Fibroblast of skin of abdomen (primary cell): ENCODE results near the gene HSP90AA1.
"Not testable (repeated sequence)": the region's sequence is repeated elsewhere in the genome, so short reads cannot be mapped to it uniquely, and the experiment has no call there.

Source experiments
- DNase-seq: peaks from one replicate; pipeline ENCODE4 v3.0.0-alpha.2; 2013

The HSP90AA1 gene

DNA sequence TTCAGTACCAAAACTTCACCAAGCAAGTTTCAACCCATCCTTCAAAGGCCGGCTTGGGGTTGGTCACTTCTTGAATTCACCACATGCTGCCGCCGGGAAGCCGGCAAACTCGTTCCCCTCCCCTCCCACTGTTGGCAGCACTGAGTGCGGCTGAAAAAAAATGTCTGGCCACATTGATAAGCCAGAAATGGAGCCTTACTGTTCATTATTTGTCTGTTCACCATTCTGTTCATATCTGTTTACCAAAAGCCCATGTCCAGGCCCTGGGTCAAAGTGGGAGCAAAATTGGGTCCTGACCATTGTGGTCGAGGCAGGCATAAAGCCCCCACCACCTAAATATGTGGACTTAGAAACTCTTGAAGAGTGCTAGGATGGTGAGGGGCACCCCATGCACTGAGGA lies 7.3 kb upstream of the HSP90AA1 start:
- DNase-seq: no peak

DNA sequence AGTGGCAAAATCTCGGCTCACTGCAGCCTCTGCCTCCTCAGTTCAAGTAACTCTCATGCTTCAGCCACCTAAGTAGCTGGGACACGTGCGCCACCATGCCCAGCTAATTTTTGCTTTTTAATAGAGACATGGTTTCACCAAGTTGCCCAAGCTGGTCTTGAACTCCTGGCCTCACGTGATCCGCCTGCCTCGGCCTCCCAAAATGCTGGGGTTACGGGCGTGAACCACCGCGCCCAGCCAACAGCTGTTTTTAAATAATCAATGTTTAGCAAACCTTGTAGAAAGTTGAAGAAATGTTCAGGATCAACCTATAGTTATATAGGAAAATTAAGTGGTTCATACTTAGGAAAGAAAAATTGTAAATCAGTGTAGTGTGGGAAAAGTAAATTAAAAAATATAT lies 6.0 kb upstream of the HSP90AA1 start:
- no peak for DNase-seq

DNA sequence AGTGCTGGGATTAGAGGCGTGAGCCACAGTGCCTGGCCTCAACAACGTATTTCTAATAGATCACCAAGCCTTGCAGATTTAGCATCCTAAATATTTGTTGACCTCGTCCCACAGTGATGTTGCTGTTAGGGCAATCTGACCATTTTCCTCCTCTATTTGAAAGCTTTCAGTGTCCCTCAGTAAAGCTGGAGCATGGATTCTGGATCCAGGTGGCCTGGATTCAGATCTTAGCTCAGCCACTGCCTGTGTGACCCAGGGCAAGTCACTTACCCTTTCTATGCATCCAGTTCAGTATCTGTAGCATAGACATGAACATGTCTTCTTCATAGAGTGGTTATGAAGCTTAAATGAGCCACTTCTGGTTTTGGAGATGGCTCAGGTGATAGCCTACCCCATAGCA lies 3.9 kb upstream of the HSP90AA1 start:
- no peak for DNase-seq

DNA sequence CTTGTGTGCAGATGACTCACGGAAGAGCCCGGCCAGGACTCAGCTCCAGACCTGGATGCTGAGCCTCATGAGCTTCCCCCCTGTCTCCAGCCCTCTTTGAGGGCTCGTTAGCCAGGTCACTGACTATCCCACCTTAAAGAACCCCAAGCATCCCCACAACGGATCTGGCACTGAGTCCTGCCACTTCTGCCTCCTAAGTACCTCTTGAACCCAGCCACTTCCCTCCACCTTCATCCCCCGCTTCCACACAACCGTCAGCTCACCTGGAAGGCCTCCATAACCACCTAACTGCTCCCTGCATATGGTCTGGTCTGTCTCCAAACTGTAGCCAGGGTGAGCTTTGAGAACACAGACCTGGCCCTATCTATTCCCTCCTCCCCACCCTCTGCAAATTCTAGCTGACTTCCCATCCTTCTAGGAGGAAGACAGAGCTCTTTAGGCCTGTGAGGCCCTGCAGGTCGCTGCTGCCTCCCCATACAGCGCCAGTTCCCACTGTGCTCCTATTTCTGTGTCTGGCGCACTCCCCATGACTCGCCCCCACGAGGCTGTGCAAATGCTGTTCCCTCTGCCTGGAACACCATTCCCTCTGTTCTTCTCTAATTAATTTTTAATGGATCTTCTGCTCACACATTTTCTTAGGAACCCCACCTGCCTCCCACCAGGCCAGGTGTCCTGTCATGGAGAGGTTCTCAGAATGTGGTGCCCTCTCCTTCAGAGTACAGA lies 2.9 kb upstream of the HSP90AA1 start:
- DNase-seq: no peak

DNA sequence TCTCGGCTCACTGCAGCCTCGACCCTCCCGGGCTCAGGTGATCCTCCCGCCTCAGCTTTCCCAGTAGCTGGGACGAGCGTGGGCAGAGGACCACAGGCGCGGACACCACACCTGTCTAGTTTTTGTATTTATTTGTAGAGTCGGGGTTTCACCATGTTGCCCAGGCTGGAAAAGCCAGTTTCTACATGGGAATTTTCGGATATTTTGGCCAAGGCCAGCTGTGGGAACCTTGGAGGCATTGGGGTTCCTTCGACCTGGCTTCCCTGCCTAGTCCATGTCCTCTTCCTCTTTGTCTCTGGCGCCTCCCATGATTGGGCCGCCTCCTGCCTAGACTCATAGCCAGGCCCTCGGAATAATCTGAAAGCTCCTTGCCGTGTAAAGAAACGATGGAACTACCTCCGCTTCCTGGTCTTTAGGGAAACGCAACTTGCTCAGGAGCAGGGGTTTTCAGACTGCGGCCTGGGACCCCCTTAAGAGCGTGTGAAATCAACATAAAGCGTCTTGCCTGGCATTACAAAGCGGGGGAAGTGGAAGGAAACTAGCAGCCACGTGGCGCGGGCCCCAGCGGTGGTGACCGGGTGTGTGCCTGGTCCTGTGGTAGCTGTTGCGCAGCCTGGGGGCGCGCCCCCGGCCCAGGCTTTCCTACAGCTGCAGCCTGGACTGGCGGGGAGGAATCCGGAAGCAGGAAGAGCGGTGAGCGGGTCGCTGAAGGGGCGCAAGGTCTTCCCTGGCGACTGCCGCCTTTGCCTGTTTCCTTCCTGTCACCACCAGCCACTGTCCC lies 1.4 kb upstream of the HSP90AA1 start:
- peak; percentile 36 for DNase-seq

DNA sequence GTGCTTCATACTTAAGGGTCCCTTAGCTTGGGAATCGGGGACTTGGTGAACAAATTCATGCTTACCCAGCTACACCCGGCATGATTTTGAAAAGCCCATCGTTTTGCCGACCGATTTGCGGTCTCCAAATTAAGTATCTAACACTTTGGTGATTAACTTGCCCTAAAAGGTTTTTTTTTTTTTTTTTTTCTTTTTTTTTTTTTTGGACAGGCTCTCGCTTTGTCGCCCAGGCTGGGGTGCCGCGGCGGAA lies 843 bp upstream of the HSP90AA1 start:
- DNase-seq: no peak

DNA sequence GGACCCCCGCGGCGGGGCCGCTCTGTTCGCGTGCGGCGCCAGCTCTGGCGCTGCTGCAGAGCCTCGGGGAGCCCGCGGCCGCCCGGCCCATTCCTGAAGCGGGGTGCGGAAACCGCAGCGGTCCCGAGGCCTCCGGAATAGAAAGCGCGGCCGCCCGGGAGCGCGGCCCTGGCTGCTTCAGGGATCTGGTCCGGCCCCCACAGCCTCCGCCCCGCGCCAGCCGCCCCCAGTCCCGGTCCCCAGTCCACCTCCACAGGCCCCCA lies 204 bp downstream of the HSP90AA1 start:
- DNase-seq: no peak

DNA sequence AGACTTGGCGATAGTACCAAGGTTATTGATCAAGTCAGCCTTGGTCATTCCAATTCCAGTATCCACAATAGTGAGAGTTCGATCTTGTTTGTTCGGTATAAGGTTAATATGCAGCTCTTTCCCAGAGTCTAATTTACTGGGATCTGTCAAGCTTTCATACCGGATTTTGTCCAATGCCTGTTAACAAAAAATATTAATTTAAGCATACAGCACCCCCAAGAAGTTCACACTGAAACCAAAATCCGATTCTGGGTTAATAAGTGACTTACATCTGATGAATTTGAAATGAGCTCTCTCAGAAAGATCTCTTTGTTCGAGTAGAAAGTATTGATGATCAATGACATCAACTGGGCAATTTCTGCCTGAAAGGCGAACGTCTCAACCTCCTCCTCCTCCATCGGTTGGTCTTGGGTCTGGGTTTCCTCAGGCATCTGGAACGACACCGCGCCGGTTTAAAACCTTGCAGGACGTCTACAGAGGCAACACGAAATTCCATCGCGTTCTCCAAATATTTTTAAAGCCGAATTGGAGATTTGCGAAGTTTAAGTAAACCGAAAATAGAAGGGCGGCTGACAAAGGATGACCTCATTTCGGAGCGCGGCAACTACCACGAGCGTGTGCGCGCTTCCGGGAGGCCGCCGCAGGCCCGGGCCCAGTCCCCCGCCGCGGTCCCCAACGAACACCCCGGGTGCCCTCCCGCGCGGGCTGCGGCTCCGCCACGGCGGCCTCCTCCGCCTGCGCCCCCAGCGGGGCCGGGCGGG lies 716 bp downstream of the HSP90AA1 start:
- peak; percentile 52 for DNase-seq

DNA sequence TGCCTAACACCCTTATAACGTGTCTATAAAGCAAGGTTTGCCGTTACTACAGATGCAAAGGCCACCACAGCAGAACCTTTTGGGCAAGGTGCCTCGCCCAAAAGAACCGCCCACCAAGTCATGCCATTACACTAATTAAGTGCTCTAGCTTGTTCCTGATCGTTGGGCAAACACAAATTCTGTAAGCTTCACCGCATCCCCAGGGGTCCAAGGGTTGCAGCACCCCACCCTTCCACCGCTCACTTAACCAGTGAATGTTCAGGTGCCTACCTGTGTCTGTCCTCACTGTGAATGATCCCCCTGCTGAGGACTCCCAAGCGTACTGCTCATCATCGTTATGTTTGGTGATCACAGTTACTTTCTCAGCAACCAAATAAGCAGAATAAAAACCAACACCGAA lies 1.4 kb downstream of the HSP90AA1 start:
- DNase-seq: no peak

DNA sequence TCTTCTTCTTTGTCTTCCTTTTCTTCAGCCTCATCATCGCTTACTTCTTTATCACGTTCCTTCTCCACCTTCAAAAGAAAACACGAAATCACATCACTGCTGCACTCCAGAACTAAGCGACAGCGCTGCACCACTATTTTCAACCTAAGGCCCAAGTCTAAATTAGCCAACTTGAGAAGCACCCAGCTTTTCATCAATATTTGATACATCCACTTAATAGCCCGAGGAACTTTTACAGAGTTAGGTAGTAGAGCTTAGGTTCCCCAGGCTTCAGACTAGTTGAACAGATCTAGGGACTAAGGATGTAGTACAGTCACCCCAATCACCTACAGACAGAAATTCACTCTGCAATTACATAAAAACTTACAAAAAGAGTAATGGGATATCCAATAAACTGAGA lies 1.9 kb downstream of the HSP90AA1 start:
- DNase-seq: no peak

DNA sequence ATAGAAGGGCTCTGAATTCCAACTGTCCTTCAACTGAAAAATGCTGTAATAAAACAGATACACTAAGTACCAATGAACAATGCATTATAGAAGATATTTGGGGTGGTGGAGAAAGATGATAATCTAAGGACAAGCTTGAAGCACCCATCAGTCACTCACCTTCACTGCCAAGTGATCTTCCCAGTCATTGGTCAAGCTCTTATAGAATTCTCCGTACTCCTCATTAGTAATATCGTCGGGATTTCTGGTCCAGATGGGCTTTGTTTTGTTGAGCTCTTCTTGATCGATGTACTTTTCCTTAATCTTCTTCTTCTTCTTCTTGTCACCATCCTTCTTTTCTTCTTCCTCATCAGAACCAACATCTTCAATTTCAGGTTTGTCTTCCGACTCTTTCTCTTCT lies 2.3 kb downstream of the HSP90AA1 start:
- DNase-seq: not testable (repeated sequence)

DNA sequence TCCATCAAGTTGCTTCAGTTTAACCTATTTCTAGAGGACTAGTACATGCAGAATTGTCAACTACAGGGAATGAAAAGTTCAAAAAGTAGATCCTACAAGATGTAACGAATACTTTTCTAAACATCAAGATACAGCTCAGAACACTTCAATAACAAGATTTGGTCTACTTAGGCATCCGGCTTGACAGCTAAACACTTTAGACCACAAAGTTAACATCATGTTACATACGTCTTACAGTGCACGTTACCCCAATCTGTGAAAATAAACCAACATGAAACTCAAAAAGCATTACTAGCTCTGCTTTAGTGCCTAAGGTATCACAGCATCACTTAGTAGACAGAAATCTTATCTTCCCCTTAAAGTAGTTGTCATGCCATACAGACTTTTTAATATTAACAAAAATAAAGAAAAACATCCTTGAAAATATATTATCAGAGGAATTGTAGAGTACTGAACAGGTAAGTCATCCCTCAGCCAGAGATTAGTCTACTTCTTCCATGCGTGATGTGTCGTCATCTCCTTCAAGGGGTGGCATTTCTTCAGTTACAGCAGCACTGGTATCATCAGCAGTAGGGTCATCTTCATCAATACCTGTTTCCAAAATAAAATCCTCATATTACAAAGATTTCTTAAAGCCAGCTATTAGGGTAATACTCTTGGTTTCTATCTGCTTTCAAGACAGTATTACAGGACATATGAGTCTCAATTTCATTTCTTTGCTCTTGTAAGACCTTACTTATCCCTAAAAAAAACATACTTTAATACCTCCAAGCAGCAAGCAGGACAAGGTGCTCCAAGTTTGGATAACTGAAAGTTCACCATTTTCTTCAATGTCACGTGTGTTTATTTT lies 5.4 kb downstream of the HSP90AA1 start:
- no peak for DNase-seq

DNA sequence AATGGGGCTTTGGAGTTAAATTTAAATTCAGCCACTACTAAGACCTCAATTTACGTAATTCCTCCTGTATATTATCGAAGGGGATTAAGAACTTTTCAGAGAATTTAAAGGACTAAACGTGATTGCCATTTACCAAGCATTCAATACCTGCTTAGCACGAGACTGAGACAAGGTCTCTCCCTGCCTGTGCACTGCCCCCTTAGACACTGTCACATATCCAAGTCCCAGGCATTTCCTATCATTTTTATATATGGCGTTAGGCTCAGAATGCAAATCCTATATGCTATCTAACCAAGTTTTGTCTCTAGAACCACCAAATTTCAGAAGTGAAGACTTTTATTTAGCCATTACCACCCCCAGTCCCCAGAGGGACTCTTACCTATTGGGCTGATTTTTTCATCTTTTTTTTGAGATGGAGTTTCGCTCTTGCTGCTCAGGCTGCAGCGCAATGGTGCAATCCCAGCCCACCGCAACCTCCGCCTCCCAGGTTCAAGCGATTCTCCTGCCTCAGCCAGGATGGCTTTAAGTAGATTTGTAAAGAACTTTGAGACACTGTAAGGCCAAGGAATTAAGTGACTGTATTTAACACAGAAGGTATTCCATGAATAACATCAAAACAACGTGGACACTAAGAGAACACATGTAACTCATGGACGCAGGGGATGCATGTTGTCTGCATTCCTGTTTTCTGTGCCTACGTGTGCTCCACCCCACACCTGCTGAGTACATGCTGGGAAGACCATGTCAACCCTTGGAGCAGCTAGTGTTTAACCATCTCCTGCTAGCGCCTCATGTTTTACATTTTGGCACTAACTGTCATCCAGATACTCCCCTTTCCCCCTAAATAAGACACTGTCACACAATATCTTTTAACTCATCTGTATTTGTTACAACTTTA lies 6.4 kb downstream of the HSP90AA1 start:
- no peak for DNase-seq

DNA sequence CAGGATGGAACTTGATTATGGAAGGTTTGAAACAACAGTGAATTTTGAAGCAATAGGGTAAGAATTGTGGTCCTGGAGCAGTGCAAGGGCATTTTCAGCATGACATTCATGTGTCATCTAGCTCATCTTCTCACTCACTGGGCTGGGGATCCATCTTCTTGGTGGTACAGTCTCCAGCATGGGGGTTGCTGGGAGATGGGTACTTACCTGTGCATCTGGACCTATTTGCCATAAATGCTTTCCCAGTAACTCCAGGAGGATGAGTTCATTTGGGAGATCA lies 7.2 kb downstream of the HSP90AA1 start:
- no peak for DNase-seq

DNA sequence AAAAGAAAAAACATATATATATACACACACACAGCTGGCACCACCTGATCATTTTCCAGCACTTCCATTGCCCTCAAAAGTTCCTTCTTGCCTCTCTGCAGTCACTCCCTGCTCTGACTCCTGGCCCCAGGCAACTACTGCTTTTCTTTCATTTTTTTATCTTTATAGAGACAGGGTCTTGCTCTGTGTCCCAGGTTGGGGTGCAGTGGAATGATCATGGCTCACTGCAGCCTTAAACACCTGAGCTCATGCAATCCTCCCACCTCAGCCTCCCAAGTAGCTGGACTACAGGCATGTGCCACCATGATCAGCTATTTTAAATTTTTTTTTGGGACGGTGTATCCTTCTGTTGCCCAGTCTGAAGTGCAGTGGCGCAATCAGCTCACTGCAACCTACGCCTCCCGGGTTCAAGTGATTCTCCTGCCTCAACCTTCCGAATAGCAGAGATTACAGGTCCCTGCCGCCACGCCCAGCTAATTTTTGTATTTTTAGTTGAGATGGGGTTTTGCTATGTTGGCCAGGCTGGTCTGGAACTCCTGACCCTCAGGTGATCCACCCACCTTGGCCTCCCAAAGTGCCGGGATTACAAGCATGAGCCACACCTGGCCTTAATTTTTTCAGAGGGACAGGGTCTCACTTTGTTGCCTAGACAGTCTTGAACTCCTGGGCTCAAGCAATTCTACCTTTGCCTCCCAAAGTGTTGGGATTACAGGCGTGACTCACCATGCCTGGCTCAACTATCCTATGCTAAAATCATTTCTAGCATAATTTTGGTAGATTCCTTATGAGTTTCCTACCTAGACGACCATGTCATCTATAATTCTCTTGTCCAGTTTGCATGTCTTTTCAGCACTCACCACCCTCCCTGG lies 7.8 kb downstream of the HSP90AA1 start:
- DNase-seq: no peak

DNA sequence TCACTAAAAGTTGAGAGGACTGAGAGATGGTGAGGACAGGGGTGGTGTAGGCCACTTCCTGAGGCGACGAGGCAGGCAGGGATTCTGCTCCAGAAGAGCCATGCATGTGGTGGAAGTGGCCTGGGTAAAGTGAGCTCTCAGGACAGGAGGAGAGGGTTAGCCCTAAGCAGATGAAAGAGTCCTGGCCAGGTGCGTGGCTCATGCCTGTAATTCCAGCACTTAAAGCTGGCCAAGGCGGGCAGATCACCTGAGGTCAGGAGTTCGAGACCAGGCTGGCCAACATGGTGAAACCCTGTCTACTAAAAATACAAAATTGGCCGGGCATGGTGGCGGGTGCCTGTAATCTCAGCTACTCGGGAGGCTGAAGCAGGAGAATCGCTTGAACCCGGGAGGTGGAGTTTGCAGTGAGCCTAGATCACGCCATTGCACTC lies 8.5 kb downstream of the HSP90AA1 start:
- DNase-seq: not testable (repeated sequence)

DNA sequence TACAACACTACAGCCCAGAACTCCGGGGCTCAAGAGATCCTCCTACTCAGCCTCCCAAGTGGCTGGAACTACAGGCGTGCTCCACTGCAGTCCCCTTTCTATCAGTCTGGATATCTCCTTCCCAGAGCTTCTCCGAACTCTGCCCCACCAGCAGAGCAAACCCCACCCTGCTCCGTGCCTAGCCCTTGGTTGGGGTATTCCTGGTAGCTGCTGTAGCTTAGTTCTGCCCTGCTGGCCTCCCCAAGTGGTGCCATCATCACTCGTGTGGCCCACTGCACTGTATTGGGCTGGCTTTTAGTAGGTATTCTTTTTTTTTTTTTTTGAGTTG lies 9.5 kb downstream of the HSP90AA1 start:
- DNase-seq: no peak

DNA sequence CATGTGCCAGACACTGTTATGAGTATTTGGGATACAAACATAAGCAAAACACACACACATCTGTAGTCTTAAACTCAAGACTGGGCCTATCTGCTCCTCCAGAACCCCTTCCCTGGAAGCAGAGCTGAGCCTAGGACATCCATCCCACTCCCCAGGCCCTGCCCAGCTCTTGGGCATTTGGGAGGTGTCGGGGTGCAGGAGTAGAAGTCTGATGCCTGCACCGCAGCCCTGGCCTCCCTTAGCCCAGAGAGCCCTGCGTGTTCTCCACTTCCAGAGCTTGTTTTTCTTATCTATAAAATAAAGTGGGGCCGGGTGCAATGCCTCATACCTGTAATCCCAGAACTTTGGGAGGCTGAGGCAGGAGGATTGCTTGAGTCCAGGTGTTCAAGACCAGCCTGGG lies 11.7 kb downstream of the HSP90AA1 start:
- DNase-seq: no peak

DNA sequence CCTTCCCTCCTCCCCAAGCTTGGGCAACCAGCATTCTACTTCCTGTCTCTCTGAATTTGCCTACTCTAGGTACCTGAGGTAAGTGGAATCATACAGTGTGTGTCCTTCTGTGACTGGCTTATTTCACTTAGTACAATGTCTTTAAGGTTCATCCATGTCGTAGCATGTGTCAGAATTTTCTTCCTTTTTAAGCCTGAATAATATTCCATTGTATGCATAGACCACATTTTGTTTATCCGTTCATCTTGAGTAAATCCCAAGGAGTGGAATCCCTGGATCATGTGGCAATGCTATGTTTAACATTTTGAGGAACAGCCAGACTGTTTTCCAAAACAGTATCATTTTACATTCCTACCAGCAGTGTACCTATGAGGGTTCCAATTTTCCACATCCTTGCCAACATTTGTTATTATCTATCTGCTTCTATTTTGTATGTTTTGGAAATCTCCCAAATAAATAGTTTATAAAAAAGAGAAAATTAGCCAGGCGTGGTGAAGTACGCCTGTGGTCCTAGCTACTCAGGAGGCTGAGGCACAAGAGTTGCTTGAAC lies 12.4 kb downstream of the HSP90AA1 start:
- DNase-seq: no peak

DNA sequence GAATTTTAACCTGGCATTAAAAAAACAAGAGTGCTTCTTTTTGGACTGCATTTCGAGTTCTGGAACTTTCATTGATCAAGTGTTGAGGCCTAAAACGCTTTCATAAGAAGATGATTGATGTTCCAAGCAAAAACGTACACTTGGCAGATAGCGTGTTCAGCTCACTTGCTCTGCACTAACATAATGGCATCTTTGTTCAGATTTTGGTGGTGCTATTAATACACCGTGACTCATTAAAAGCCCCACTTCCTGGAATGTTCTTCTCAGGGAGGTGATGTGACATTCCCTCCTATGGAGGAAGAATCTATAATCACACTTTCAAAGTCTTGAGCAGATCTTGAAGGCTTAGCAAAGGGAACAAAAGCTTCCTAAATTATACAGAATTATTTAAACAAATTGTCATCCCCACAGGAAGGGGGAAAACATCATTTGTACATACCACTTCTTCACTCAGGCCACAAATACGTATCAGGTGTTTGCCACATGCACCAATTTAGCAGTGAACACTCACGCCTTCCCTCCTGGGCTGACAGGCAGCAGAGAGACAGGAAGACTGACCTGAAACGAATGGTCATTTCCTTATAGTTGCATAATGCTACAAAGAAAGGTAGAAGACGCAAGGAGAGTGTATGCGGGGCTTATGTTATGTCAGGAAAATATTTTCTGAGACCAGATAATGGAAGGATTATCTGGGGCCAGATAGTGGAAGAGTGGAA lies 15.4 kb downstream of the HSP90AA1 start:
- peak; percentile 69 for DNase-seq
